GM23338 (cell line): Measurements from ENCODE around the gene OFD1. TPM values are rescaled to one million over a fixed set of nuclear protein-coding genes. Genes with fewer than 3 reads are reported as not detected.

Source experiments
- ATAC-seq: fragments of 200-7000 bp; cut with Tn5 transposase; 3 replicates; pipeline ENCODE4 v1.9.1; 2020
- DNase-seq: peaks from one replicate; pipeline ENCODE4 v3.0.0-alpha.2; 2015; ENCODE audit warnings: low spot score
- H2AFZ ChIP-seq: fragments of 200-600 bp; sonication (generic); 2 replicates; pipeline ENCODE4 v1.8.0; 2016; ENCODE audit warnings: antibody characterized with exemption, mild to moderate bottlenecking, moderate library complexity
- H3F3A ChIP-seq: fragments of 200-600 bp; sonication (generic); replicated peaks from 2 replicates; pipeline ENCODE4 v1.8.0; 2017; ENCODE audit warnings: antibody characterized with exemption, mixed run types, low read depth
- H3K27ac ChIP-seq: fragments of 200-600 bp; sonication (generic); 2 replicates; pipeline ENCODE4 v1.6.1; 2016; ENCODE audit warnings: low read depth
- H3K27me3 ChIP-seq: fragments of 200-600 bp; sonication (generic); 2 replicates; pipeline ENCODE4 v1.8.0; 2016; ENCODE audit warnings: mild to moderate bottlenecking, mixed run types, moderate library complexity; ENCODE audit not compliant: insufficient read depth
- H3K36me3 ChIP-seq: fragments of 200-600 bp; sonication (generic); 2 replicates; pipeline ENCODE4 v1.8.0; 2016; ENCODE audit warnings: mild to moderate bottlenecking; ENCODE audit not compliant: insufficient read depth
- H3K4me1 ChIP-seq: fragments of 200-600 bp; sonication (generic); 2 replicates; pipeline ENCODE4 v1.8.0; 2016; ENCODE audit warnings: mild to moderate bottlenecking, moderate library complexity; ENCODE audit not compliant: insufficient read depth
- H3K4me2 ChIP-seq: fragments of 200-600 bp; sonication (generic); 2 replicates; pipeline ENCODE4 v1.7.1; 2017; ENCODE audit warnings: mixed run types
- H3K4me3 ChIP-seq: fragments of 200-600 bp; sonication (generic); 2 replicates; pipeline ENCODE4 v1.6.1; 2016; ENCODE audit warnings: mixed run types
- H3K79me2 ChIP-seq: fragments of 200-600 bp; sonication (generic); replicated peaks from 2 replicates; pipeline ENCODE4 v1.8.0; 2017; ENCODE audit warnings: mild to moderate bottlenecking; ENCODE audit not compliant: insufficient read depth
- H3K9me2 ChIP-seq: fragments of 200-600 bp; sonication (generic); 2 replicates; pipeline ENCODE4 v1.8.0; 2017; ENCODE audit not compliant: insufficient read depth
- H4K20me1 ChIP-seq: fragments of 200-600 bp; sonication (generic); replicated peaks from 2 replicates; pipeline ENCODE4 v1.8.0; 2017; ENCODE audit warnings: mild to moderate bottlenecking; ENCODE audit not compliant: insufficient read depth
- H3K27ac Mint-ChIP-seq: 2 replicates; pipeline ENCODE4 v1.8.0; 2020; ENCODE audit warnings: inconsistent platforms, mild to moderate bottlenecking, moderate library complexity, mixed read lengths
- H3K27me3 Mint-ChIP-seq: 3 replicates; pipeline ENCODE4 v1.8.0; 2022; ENCODE audit warnings: low read depth, mild to moderate bottlenecking, moderate library complexity, mixed read lengths, inconsistent platforms; ENCODE audit not compliant: insufficient read depth, poor library complexity
- H3K36me3 Mint-ChIP-seq: 3 replicates; pipeline ENCODE4 v1.8.0; 2021; ENCODE audit warnings: low read depth, mild to moderate bottlenecking, inconsistent platforms, moderate library complexity, mixed read lengths
- H3K4me1 Mint-ChIP-seq: 3 replicates; pipeline ENCODE4 v1.8.0; 2020; ENCODE audit warnings: mild to moderate bottlenecking, inconsistent platforms, mixed read lengths
- H3K4me3 Mint-ChIP-seq: 3 replicates; pipeline ENCODE4 v1.8.0; 2021; ENCODE audit warnings: moderate library complexity, mild to moderate bottlenecking, inconsistent platforms, mixed read lengths
- H3K9me3 Mint-ChIP-seq: 3 replicates; pipeline ENCODE4 v1.8.0; 2020; ENCODE audit warnings: moderate library complexity, mild to moderate bottlenecking, inconsistent platforms, mixed read lengths
- CREB1 ChIP-seq: fragments of 250-450 bp; sonication (Bioruptor Pico); IDR thresholded peaks from 2 replicates; pipeline ENCODE4 v1.5.0; 2020; ENCODE audit warnings: low read depth, mild to moderate bottlenecking, moderate library complexity
- EZH2 ChIP-seq: fragments of 200-600 bp; sonication (generic); IDR thresholded peaks from one replicate; pipeline ENCODE4 v1.8.0; 2017; ENCODE audit warnings: antibody characterized with exemption, mild to moderate bottlenecking, low read depth; ENCODE audit not compliant: unreplicated experiment
- NANOG ChIP-seq: IDR thresholded peaks from 2 replicates; pipeline ENCODE4 v1.6.1; 2016; ENCODE audit warnings: antibody characterized with exemption, borderline replicate concordance
- POLR2AphosphoS5 ChIP-seq: IDR thresholded peaks from 2 replicates; pipeline ENCODE4 v1.6.1; 2016; ENCODE audit warnings: antibody characterized with exemption, low read depth
- STAT1 ChIP-seq: IDR thresholded peaks from one replicate; pipeline ENCODE4 v1.6.1; 2016; ENCODE audit warnings: antibody characterized with exemption; ENCODE audit not compliant: unreplicated experiment
- ZNF114 ChIP-seq: fragments of 250-450 bp; sonication (Bioruptor Pico); IDR thresholded peaks from 2 replicates; pipeline ENCODE4 v1.5.0; 2020; ENCODE audit warnings: mild to moderate bottlenecking, moderate library complexity
- polyA plus RNA-seq: library from polyadenylated mRNA; unstranded; fragments of >200 nt; fragmentation: Nextera tagmentation; extraction: Ambion mirVana; gene quantifications from 2 replicates; pipeline ENCODE4 v1.2.1, GENCODE V29; 2016
- total RNA-seq: library from RNA; depleted of rRNA; stranded (reverse); fragments of >200 nt; shearing (Covaris generic); gene quantifications from 2 replicates; pipeline ENCODE4 v1.2.3, GENCODE V29; 2014
- TF ChIP-seq, protein P1 (sequence below): fragments of 250-450 bp; sonication (Bioruptor Pico); IDR thresholded peaks from 2 replicates; pipeline ENCODE4 v1.5.0; 2020; ENCODE audit warnings: mild to moderate bottlenecking, moderate library complexity
- TF ChIP-seq, protein P2 (sequence below): IDR thresholded peaks from 2 replicates; pipeline ENCODE4 v1.6.1; 2016; ENCODE audit warnings: antibody characterized with exemption

Gene OFD1
- total and polyA plus RNA-seq, 2 experiments from 2014 or later = 21.2 to 55.0 TPM

DNA sequence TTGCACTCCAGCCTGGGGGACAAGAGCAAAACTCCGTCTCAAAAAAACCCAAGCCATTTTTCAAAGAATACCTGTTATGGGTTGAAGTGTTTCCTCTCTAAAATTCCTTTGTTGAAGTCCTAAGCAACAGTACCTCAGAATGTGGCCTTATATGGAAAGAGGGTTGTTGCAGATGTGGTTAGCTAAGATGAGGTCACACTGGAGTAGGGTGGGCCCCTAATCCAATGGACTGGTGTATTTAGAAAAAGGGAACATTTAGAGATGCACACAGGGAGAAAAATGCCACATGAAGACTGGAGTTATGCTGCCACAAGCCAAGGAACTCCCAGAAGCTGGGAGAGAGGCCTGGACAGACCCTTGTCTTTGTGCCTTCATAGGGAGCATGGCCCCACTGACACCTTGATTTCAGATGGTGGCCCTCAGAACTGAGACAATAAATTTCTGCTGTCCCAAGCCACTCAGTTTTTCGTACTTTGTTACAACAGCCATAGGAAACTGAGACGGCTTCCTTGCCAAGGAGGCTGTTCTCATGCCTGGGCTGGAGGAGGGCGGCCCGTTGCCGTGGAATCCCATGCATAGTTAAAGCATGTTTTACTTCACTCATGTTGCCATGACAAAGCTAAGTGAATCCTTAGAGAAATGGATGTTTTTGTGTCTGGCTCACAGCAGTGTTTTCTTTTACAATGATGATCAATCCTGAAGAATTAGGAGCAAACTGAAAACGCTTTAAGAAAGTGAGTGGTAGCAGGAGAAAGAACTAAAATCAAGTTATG lies 16.7 kb upstream of the OFD1 start:
- no peak for TF ChIP-seq CREB1
- TF ChIP-seq, protein P1, sequence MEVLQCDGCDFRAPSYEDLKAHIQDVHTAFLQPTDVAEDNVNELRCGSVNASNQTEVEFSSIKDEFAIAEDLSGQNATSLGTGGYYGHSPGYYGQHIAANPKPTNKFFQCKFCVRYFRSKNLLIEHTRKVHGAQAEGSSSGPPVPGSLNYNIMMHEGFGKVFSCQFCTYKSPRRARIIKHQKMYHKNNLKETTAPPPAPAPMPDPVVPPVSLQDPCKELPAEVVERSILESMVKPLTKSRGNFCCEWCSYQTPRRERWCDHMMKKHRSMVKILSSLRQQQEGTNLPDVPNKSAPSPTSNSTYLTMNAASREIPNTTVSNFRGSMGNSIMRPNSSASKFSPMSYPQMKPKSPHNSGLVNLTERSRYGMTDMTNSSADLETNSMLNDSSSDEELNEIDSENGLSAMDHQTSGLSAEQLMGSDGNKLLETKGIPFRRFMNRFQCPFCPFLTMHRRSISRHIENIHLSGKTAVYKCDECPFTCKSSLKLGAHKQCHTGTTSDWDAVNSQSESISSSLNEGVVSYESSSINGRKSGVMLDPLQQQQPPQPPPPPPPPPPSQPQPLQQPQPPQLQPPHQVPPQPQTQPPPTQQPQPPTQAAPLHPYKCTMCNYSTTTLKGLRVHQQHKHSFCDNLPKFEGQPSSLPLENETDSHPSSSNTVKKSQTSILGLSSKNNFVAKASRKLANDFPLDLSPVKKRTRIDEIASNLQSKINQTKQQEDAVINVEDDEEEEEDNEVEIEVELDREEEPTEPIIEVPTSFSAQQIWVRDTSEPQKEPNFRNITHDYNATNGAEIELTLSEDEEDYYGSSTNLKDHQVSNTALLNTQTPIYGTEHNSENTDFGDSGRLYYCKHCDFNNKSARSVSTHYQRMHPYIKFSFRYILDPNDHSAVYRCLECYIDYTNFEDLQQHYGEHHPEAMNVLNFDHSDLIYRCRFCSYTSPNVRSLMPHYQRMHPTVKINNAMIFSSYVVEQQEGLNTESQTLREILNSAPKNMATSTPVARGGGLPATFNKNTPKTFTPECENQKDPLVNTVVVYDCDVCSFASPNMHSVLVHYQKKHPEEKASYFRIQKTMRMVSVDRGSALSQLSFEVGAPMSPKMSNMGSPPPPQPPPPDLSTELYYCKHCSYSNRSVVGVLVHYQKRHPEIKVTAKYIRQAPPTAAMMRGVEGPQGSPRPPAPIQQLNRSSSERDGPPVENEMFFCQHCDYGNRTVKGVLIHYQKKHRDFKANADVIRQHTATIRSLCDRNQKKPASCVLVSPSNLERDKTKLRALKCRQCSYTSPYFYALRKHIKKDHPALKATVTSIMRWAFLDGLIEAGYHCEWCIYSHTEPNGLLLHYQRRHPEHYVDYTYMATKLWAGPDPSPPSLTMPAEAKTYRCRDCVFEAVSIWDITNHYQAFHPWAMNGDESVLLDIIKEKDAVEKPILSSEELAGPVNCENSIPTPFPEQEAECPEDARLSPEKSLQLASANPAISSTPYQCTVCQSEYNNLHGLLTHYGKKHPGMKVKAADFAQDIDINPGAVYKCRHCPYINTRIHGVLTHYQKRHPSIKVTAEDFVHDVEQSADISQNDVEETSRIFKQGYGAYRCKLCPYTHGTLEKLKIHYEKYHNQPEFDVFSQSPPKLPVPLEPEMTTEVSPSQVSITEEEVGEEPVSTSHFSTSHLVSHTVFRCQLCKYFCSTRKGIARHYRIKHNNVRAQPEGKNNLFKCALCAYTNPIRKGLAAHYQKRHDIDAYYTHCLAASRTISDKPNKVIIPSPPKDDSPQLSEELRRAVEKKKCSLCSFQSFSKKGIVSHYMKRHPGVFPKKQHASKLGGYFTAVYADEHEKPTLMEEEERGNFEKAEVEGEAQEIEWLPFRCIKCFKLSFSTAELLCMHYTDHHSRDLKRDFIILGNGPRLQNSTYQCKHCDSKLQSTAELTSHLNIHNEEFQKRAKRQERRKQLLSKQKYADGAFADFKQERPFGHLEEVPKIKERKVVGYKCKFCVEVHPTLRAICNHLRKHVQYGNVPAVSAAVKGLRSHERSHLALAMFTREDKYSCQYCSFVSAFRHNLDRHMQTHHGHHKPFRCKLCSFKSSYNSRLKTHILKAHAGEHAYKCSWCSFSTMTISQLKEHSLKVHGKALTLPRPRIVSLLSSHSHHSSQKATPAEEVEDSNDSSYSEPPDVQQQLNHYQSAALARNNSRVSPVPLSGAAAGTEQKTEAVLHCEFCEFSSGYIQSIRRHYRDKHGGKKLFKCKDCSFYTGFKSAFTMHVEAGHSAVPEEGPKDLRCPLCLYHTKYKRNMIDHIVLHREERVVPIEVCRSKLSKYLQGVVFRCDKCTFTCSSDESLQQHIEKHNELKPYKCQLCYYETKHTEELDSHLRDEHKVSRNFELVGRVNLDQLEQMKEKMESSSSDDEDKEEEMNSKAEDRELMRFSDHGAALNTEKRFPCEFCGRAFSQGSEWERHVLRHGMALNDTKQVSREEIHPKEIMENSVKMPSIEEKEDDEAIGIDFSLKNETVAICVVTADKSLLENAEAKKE (CRISPR knock-in tag) = no peak
- TF ChIP-seq, protein P2, sequence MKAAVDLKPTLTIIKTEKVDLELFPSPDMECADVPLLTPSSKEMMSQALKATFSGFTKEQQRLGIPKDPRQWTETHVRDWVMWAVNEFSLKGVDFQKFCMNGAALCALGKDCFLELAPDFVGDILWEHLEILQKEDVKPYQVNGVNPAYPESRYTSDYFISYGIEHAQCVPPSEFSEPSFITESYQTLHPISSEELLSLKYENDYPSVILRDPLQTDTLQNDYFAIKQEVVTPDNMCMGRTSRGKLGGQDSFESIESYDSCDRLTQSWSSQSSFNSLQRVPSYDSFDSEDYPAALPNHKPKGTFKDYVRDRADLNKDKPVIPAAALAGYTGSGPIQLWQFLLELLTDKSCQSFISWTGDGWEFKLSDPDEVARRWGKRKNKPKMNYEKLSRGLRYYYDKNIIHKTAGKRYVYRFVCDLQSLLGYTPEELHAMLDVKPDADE = no peak
- no peak for TF ChIP-seq EZH2
- no peak for TF ChIP-seq ZNF114
- no peak for TF ChIP-seq POLR2AphosphoS5
- no peak for TF ChIP-seq STAT1
- no peak for TF ChIP-seq NANOG
- no peak overlapping the region for H3K27ac ChIP-seq
- Mint-ChIP-seq H3K27ac (no peak overlapping the region), H3K4me3 (no peak overlapping the region), H3K27me3 (no peaks in the 10 kb centered on the region), H3K4me1 (no peaks in the 10 kb centered on the region), H3K36me3 (peaks cover 33% of the 10 kb centered on the region; the same call in 2 of the 3 replicates), H3K9me3 (no peaks in the 10 kb centered on the region)
- DNase-seq = no peak
- H4K20me1 ChIP-seq = no peaks in the 10 kb centered on the region
- H3F3A ChIP-seq = no peaks in the 10 kb centered on the region
- H3K36me3 ChIP-seq = no peaks in the 10 kb centered on the region
- H3K27me3 ChIP-seq = no peaks in the 10 kb centered on the region
- H3K4me2 ChIP-seq = no peak overlapping the region
- no peak overlapping the region for H3K4me3 ChIP-seq
- no peaks in the 10 kb centered on the region for H3K79me2 ChIP-seq
- no peak for ATAC-seq
- no peak overlapping the region for H2AFZ ChIP-seq
- H3K9me2 ChIP-seq = no peaks in the 10 kb centered on the region
- H3K4me1 ChIP-seq = no peaks in the 10 kb centered on the region
